T-helper 1 cell treated with Interleukin-12 subunit alpha and Interleukin-12 subunit beta and Interleukin-4 antibody, amounts not matched to agents 30 μg/mL and 1 μg/mL, for 36 hours (primary cell): ENCODE results near the gene HEPN1.

ENCODE experiments used
- H3K27ac Mint-ChIP-seq: one replicate; pipeline ENCODE4 v1.8.0; 2021; ENCODE audit warnings: mild to moderate bottlenecking, mixed read lengths
- H3K27me3 Mint-ChIP-seq: one replicate; pipeline ENCODE4 v1.8.0; 2021; ENCODE audit warnings: low read depth, mixed read lengths
- H3K36me3 Mint-ChIP-seq: one replicate; pipeline ENCODE4 v1.8.0; 2021; ENCODE audit warnings: low read depth, mixed read lengths
- H3K4me1 Mint-ChIP-seq: one replicate; pipeline ENCODE4 v1.8.0; 2021; ENCODE audit warnings: low read depth, mixed read lengths
- H3K4me3 Mint-ChIP-seq: one replicate; pipeline ENCODE4 v1.8.0; 2021; ENCODE audit warnings: mild to moderate bottlenecking, moderate library complexity, mixed read lengths
- H3K9me3 Mint-ChIP-seq: one replicate; pipeline ENCODE4 v1.8.0; 2021; ENCODE audit warnings: mixed read lengths

The HEPN1 gene

GRCh38 chr11:124937336-124937935 lies 18.4 kb downstream of the HEPN1 start:
- no peak overlapping the region for H3K27ac Mint-ChIP-seq
- H3K4me1 Mint-ChIP-seq: no peaks in the 10 kb centered on the region
- peaks cover 21% of the 10 kb centered on the region for H3K27me3 Mint-ChIP-seq
- H3K36me3 Mint-ChIP-seq: no peaks in the 10 kb centered on the region
- H3K4me3 Mint-ChIP-seq: no peak overlapping the region
- H3K9me3 Mint-ChIP-seq: no peaks in the 10 kb centered on the region

GRCh38 chr11:124938206-124938765 lies 19.2 kb downstream of the HEPN1 start:
- Mint-ChIP-seq H3K36me3 (no peaks in the 10 kb centered on the region), H3K9me3 (no peaks in the 10 kb centered on the region), H3K27ac (no peak overlapping the region), H3K4me1 (no peaks in the 10 kb centered on the region), H3K4me3 (no peak overlapping the region), H3K27me3 (peaks cover 21% of the 10 kb centered on the region)

- no peaks in the 10 kb centered on the region for H3K36me3 Mint-ChIP-seq
- H3K27ac Mint-ChIP-seq: no peak overlapping the region
- H3K9me3 Mint-ChIP-seq: no peaks in the 10 kb centered on the region
- peaks cover 21% of the 10 kb centered on the region for H3K27me3 Mint-ChIP-seq
- H3K4me3 Mint-ChIP-seq: no peak overlapping the region
- H3K4me1 Mint-ChIP-seq: peaks cover 2% of the 10 kb centered on the region
These were observed 19.9 kb downstream of the HEPN1 start for GRCh38 chr11:124938970-124939369.

- no peak overlapping the region for H3K4me3 Mint-ChIP-seq
- no peaks in the 10 kb centered on the region for H3K9me3 Mint-ChIP-seq
- no peak overlapping the region for H3K27ac Mint-ChIP-seq
- H3K36me3 Mint-ChIP-seq: peaks cover 3% of the 10 kb centered on the region
- H3K4me1 Mint-ChIP-seq: peaks cover 2% of the 10 kb centered on the region
- peaks cover 16% of the 10 kb centered on the region for H3K27me3 Mint-ChIP-seq
These were observed 22.7 kb downstream of the HEPN1 start for GRCh38 chr11:124941703-124942102.

- H3K27ac Mint-ChIP-seq: no peak overlapping the region
- peaks cover 10% of the 10 kb centered on the region for H3K27me3 Mint-ChIP-seq
- peaks cover 2% of the 10 kb centered on the region for H3K4me1 Mint-ChIP-seq
- peaks cover 3% of the 10 kb centered on the region for H3K36me3 Mint-ChIP-seq
- no peak overlapping the region for H3K4me3 Mint-ChIP-seq
- no peaks in the 10 kb centered on the region for H3K9me3 Mint-ChIP-seq
These were observed 23.6 kb downstream of the HEPN1 start for GRCh38 chr11:124942466-124943253.

GRCh38 chr11:124943254-124943616 lies 24.2 kb downstream of the HEPN1 start:
- Mint-ChIP-seq H3K4me1 (peaks cover 2% of the 10 kb centered on the region), H3K27me3 (peaks cover 7% of the 10 kb centered on the region), H3K36me3 (peaks cover 7% of the 10 kb centered on the region), H3K27ac (no peak overlapping the region), H3K9me3 (peaks cover 6% of the 10 kb centered on the region), H3K4me3 (no peak overlapping the region)

- H3K27ac Mint-ChIP-seq: no peak overlapping the region
- H3K4me1 Mint-ChIP-seq: peaks cover 3% of the 10 kb centered on the region
- peaks cover 11% of the 10 kb centered on the region for H3K9me3 Mint-ChIP-seq
- H3K4me3 Mint-ChIP-seq: no peak overlapping the region
- peaks cover 12% of the 10 kb centered on the region for H3K36me3 Mint-ChIP-seq
- H3K27me3 Mint-ChIP-seq: peaks cover 5% of the 10 kb centered on the region
These were observed 24.7 kb downstream of the HEPN1 start for GRCh38 chr11:124943741-124944140.

GRCh38 chr11:124944565-124944964 lies 25.5 kb downstream of the HEPN1 start:
- H3K36me3 Mint-ChIP-seq: peaks cover 14% of the 10 kb centered on the region
- peaks cover 4% of the 10 kb centered on the region for H3K4me1 Mint-ChIP-seq
- peaks cover 5% of the 10 kb centered on the region for H3K27me3 Mint-ChIP-seq
- H3K9me3 Mint-ChIP-seq: peaks cover 12% of the 10 kb centered on the region
- no peak overlapping the region for H3K4me3 Mint-ChIP-seq
- no peak overlapping the region for H3K27ac Mint-ChIP-seq

GRCh38 chr11:124945826-124946225 lies 26.8 kb downstream of the HEPN1 start:
- Mint-ChIP-seq H3K9me3 (peaks cover 12% of the 10 kb centered on the region), H3K27ac (no peak overlapping the region), H3K27me3 (no peaks in the 10 kb centered on the region), H3K4me1 (peaks cover 7% of the 10 kb centered on the region), H3K4me3 (no peak overlapping the region), H3K36me3 (peaks cover 17% of the 10 kb centered on the region)

- Mint-ChIP-seq H3K4me3 (no peak overlapping the region), H3K4me1 (peaks cover 7% of the 10 kb centered on the region), H3K27me3 (no peaks in the 10 kb centered on the region), H3K9me3 (peaks cover 12% of the 10 kb centered on the region), H3K36me3 (peaks cover 17% of the 10 kb centered on the region), H3K27ac (no peak overlapping the region)
These were observed 27.7 kb downstream of the HEPN1 start for GRCh38 chr11:124946735-124947141.

GRCh38 chr11:124950601-124951330 lies 31.7 kb downstream of the HEPN1 start:
- no peak overlapping the region for H3K4me3 Mint-ChIP-seq
- H3K9me3 Mint-ChIP-seq: peaks cover 12% of the 10 kb centered on the region
- peaks cover 17% of the 10 kb centered on the region for H3K36me3 Mint-ChIP-seq
- no peak overlapping the region for H3K27ac Mint-ChIP-seq
- peaks cover 8% of the 10 kb centered on the region for H3K4me1 Mint-ChIP-seq
- H3K27me3 Mint-ChIP-seq: no peaks in the 10 kb centered on the region

GRCh38 chr11:124951341-124951740 lies 32.3 kb downstream of the HEPN1 start:
- Mint-ChIP-seq H3K36me3 (peaks cover 15% of the 10 kb centered on the region), H3K27ac (no peak overlapping the region), H3K4me1 (peaks cover 9% of the 10 kb centered on the region), H3K4me3 (no peak overlapping the region), H3K9me3 (peaks cover 12% of the 10 kb centered on the region), H3K27me3 (no peaks in the 10 kb centered on the region)

GRCh38 chr11:124953753-124954589 lies 34.9 kb downstream of the HEPN1 start, which contains the start of gene CCDC15:
Gene CCDC15 (plus strand): TSS chr11:124954202. CDS start chr11:124954733, 531 bp downstream.
- Mint-ChIP-seq H3K4me1 (peaks cover 11% of the 10 kb centered on the region), H3K36me3 (peaks cover 7% of the 10 kb centered on the region), H3K27me3 (no peaks in the 10 kb centered on the region), H3K9me3 (no peaks in the 10 kb centered on the region), H3K4me3 (no peak within 1 kb of the TSS), H3K27ac (no peak within 1 kb of the TSS)

GRCh38 chr11:124954590-124954955 lies 35.5 kb downstream of the HEPN1 start:
- peaks cover 5% of the 10 kb centered on the region for H3K36me3 Mint-ChIP-seq
- no peaks in the 10 kb centered on the region for H3K9me3 Mint-ChIP-seq
- H3K27me3 Mint-ChIP-seq: no peaks in the 10 kb centered on the region
- H3K4me3 Mint-ChIP-seq: no peak overlapping the region
- H3K27ac Mint-ChIP-seq: no peak overlapping the region
- H3K4me1 Mint-ChIP-seq: peaks cover 11% of the 10 kb centered on the region
